Fibroblast of the aortic adventitia (primary cell): ENCODE data around the gene PPP1R18. TPM values are rescaled to one million over a fixed set of nuclear protein-coding genes. Genes with fewer than 3 reads are reported as not detected.
A peak's percentile ranks its signal among the peaks of the same experiment; 100 is the strongest.
"Not testable (repeated sequence)": the region's sequence is repeated elsewhere in the genome, so short reads cannot be mapped to it uniquely, and the experiment has no call there.

ENCODE experiments used
- DNase-seq: peaks from one replicate; pipeline ENCODE4 v3.0.0-alpha.2; 2010; ENCODE audit warnings: low read depth
- H3K4me3 ChIP-seq: 2 replicates; pipeline ENCODE4 v1.5.1; 2011; ENCODE audit warnings: low read depth, mild to moderate bottlenecking, control low read depth, low read length, moderate library complexity
- total RNA-seq: library from RNA; depleted of rRNA; stranded (reverse); fragments of >200 nt; gene quantifications from 2 replicates; pipeline ENCODE4 v1.2.3, GENCODE V29; 2012; ENCODE audit warnings: low replicate concordance
- TF ChIP-seq, protein P1 (sequence below): IDR thresholded peaks from 2 replicates; pipeline ENCODE4 v1.5.1; 2011; ENCODE audit warnings: mild to moderate bottlenecking, low read length, control low read depth, inconsistent platforms; ENCODE audit not compliant: insufficient read depth

The PPP1R18 gene
- total RNA-seq, 1 donor, result 82.2 TPM

DNA sequence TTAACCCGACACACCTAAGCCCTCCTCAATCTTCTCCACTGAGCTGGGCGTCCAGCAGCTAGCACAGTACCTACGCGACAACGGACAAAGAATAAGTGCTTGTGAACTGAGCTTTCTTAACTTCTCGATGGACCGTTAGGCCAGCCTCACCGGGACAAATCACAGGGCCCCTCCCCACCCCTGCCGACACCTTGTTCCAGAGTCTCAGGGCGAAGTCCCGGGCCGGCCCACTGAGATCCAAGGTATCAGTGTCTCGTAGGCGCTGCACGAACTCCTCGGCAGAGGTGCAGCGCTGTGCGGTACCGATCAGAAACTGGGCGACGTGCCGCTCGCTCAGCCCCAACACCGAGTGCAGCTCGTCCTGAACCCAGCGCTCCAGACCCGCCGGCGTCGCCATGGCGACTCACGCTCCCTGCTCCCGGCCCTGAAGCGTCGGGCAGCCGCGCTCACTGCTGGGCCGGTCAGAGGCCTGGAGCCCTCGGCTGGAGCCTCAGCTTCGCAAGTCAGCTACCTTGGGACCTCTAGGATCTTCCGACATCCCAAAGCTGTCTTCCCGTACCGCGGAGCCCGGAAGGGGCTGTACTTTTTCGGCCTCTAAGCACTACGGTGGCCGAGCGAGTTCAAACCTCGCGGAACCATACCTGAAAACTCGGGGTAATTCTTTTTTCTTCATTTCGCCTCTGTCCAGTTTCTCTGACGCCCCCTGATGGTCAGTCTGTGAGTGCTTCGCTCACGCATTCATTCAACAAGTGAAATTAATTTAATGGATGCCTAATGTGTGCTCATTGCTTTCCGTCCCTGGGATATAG is 13.8 kb downstream of the PPP1R18 start, which contains the start of gene DHX16:
Gene DHX16, minus strand, starts transcription at position 562 of the 809 bp plus-strand sequence. Its CDS starts 165 bp downstream, at position 397.
- TF ChIP-seq, protein P1, sequence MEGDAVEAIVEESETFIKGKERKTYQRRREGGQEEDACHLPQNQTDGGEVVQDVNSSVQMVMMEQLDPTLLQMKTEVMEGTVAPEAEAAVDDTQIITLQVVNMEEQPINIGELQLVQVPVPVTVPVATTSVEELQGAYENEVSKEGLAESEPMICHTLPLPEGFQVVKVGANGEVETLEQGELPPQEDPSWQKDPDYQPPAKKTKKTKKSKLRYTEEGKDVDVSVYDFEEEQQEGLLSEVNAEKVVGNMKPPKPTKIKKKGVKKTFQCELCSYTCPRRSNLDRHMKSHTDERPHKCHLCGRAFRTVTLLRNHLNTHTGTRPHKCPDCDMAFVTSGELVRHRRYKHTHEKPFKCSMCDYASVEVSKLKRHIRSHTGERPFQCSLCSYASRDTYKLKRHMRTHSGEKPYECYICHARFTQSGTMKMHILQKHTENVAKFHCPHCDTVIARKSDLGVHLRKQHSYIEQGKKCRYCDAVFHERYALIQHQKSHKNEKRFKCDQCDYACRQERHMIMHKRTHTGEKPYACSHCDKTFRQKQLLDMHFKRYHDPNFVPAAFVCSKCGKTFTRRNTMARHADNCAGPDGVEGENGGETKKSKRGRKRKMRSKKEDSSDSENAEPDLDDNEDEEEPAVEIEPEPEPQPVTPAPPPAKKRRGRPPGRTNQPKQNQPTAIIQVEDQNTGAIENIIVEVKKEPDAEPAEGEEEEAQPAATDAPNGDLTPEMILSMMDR, result peak; percentile 88
- DNase-seq, result peak; percentile 99

DNA sequence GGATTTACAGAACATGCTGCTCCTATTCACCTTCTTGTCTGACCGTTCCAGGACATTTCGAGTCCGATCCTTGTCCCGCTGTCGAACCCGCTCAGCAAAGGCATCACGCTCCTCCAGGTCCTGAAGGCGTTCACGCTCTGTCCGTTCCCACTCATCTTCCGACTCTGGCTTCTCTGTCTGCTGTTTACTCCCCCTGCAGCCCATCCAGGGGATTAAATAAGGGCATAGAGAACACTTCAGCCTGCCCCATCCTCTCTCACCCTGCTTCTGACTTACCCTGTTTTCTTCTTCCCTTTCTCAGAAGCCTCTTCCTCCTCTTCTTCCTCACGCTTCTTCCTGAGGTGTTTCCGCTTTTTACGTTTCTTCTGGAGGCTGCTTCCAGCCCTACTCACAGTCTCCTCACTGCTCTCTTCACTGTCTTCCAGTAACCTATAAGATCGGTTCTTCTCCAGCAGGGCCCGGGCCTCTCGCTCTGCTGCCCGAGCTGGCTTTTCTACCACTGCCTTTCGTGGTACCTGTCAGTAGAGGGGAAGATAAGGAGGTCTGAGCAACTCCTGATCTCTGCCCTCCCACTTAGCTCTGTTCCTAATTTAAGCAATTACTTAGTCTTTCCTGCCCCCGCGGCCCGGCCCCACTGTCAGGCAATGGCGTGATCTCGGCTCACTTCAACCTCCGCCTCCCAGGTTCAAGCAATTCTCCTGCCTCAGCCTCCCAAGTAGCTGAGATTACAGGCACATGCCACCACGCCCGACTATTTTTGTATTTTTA is 15.5 kb downstream of the PPP1R18 start:
- no peak for DNase-seq
- TF ChIP-seq, protein P1, result peak; percentile 31
- H3K4me3 ChIP-seq, result no peak overlapping the region

More for the DNA sequence above, 13.8 kb downstream of the PPP1R18 start, which contains the start of gene DHX16:
- H3K4me3 ChIP-seq, result peak within 1 kb of the TSS; percentile 81

DNA sequence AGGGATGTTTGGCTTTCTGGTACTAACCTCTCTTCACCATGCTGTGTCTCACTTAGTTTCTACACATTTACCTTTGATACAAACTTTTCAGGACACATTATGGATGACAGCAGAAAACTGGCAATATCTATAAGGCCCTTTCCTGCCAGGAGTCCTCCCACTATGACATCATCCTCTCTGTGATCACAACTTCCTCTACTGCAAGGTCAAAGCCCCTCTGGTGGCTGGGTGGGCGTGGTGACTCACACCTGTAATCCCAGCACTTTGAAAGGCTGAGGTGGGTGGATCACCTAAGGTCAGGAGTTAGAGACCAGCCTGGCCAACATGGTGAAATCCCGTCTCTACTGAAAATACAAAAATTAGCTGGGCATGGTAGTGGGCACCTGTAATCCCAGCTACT is 20.1 kb downstream of the PPP1R18 start:
- H3K4me3 ChIP-seq, DNase-seq: not testable (repeated sequence)

DNA sequence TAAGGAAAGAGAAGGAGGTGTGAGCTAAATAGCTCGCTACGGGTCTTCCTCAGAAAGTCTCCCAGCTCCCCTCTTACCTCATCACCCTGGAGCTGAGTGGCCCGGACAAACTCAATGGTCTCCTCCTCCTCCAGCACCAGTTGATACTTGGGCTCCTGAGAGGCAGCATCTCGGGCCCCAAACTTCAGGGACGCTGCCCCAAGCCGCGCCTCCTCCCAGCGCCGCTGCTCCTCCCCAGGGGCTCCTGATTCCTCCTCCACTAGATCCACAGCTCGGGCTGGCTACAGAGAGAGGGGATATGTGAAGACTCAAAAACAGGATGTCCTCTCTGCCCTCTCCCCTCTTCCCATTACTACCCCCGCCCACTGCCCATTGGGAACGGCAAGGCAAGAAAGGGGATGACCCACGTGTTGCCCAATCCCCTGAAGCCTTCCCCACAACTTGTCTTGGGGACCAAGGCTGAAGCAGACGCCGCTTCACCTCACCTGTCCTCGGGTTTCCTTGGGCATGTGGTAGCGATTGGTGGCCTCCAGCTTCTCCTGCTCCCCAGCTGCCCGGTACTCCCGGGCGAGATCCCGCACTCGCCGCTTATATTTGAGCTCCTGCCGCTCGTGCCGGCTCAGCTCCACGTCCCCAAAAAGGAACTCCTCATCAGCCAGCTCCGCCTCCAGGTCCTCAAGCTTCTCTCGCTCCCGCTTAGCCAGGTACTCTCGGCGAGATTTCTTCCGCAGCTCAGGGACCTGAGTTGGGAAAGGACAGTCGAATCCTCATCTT is 21.3 kb downstream of the PPP1R18 start:
- no peak for DNase-seq
- TF ChIP-seq, protein P1, result no peak
- H3K4me3 ChIP-seq, result no peak overlapping the region

DNA sequence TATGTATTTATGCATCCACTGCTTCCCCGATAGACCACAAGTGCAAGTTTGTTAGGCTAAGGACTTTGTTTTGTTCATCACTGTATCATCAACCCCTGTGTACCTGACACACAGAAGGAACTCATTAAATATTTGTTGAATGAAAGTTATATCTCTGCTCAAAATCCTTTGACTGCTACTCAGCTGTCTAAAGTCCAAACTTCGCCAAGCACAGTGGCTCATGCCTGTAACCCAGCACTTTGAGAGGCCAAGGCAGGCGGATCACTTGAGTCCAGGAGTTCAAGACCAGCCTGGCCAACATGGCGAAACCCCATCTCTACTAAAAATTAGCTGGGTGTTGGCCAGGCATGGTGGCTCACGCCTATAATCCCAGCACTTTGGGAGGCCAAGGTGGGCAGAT is 28.5 kb downstream of the PPP1R18 start:
- not testable (repeated sequence) for DNase-seq

DNA sequence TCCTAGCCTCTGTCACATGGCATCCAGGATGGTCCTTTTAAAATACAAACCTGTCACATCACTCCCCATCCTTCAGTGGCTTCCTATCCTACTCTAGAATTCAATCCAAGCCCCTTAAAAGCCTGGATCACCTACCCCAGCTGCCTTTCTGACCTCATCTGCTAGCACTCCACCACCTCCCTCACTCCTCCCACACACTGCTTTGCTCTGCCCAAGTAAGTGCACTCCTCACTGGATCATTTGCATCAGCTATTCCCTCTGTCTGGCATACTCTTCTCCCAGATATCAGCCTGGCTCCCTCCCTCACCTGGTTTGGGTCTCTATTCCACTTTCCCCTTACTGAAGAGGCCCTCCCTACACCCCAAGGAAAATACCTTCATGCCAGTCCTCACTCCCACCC is 29.0 kb downstream of the PPP1R18 start:
- no peak overlapping the region for H3K4me3 ChIP-seq
- TF ChIP-seq, protein P1, result no peak
- no peak for DNase-seq

More for the DNA sequence above, 28.5 kb downstream of the PPP1R18 start:
- not testable (repeated sequence) for H3K4me3 ChIP-seq

DNA sequence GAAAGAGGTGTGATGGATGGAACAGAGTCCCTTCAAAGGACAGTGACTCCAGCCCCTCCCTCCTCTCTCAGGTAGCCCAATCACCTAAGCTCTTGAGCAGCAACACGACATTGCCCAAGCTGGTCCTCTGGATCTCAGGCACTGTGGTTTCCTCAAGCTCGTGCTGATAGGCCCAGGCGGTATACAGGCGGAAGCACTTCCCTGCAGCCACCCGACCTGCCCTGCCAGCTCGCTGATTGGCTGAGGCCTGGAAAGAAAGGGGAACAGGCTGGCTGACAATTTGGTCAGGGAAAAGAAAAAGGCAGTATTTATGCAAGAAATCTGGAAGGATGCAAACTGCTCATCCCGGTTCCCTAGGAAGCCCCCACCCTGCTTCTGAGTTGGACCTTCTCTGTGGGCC is 29.9 kb downstream of the PPP1R18 start:
- TF ChIP-seq, protein P1, result no peak
- H3K4me3 ChIP-seq, result no peak overlapping the region
- DNase-seq, result no peak
